Renal pelvis (tissue), 4 donors: ENCODE measurements around the gene MEFV. TPM values are rescaled to one million over a fixed set of nuclear protein-coding genes. Genes with fewer than 3 reads are reported as not detected.

Experiments
- DNase-seq: peaks from one replicate; pipeline ENCODE4 v3.0.0-alpha.2; 2013
- polyA plus RNA-seq, 3 donors: library from polyadenylated mRNA; unstranded; fragments of 120-200 nt; gene quantifications; one replicate each; pipeline ENCODE4 v1.2.1, GENCODE V29; 2013; ENCODE audit not compliant: insufficient read length in 3 of 3

Gene MEFV
- polyA plus RNA-seq, 3 donors, result 0.20 to 0.38 (median 0.33) TPM

DNA sequence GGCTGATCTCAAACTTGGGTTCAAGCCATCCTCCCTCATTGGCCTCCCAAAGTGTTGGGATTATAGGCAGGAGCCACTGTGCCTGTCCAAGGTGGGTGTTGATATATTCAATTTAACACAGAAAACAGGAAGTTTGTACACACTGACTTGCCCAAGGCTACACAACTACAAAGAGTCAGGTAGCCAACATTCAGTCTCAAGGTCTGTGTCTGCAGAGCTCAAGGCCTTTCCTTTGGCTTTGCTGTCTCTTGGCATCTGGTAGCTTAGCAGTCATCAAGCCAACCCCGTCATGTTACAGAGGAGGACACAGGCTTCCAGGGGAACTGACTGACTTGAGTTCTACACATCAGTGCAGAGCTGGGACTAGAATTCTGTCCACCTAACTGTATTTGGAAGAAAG lies 11.9 kb upstream of the MEFV start:
- no peak for DNase-seq

GRCh38 chr16:3266873-3267537 lies 10.6 kb upstream of the MEFV start:
- no peak for DNase-seq

DNA sequence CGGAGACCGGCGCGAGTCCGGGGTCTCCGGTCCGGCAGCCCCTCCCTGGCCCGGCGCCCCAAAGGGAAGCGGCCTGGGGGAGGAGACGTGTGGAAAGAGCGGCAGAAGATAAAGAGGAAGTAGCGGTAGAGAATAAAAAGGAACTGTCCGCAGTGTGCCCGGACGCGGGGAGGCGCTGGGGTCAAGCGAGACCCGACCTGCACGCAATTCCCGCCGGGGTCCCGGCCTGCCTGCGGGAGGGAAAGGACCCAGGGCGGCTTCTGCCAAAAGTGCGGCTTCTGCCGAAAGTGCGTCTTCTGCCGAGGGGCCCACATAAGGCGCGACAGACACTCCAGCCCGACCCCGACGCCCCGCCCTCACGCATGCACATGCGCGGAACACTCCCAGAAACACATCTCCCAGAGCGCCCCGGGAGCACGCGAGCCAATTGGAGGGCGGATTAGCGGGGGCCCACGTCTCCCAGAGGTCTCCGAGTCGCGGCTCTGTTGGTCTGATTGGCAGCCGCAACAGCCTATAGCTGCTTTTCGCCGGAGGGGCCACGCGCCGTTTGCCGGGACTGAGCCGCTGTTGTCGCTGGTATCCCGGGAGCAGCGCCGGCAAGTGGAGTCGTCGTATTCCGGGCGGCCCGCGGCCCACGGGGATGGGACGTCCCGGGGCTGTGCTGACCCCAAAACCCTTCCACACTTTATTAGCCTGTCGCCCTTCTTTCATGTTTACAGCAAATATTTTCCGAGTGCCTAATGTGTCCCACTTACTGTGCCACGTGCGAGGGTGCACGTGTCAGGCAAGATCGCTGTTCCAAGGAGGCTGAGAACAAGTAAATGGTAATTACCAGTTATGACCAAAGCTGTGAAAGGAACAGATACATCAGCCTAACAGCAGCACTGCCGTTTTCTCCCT lies 8.0 kb upstream of the MEFV start:
- peak; percentile 98 for DNase-seq

DNA sequence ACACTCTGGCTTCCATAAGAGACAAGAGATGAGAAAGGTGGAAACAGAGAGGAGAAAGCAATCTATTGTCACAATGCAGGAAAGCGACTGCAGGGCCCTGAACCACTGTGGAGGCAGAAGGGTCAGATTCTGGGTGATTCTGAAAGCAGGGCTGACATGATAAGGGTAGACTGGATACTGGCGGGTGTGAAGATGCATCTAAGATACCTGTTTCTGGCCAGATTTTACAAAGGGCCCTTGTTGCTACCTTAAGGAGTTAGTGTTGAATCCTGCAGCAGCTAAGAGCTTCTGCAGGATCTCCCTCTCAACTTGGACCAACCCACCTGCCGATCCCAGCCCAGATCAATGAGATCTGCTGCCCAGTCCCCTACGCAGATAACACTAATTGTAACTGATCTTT lies 6.1 kb upstream of the MEFV start:
- no peak for DNase-seq

DNA sequence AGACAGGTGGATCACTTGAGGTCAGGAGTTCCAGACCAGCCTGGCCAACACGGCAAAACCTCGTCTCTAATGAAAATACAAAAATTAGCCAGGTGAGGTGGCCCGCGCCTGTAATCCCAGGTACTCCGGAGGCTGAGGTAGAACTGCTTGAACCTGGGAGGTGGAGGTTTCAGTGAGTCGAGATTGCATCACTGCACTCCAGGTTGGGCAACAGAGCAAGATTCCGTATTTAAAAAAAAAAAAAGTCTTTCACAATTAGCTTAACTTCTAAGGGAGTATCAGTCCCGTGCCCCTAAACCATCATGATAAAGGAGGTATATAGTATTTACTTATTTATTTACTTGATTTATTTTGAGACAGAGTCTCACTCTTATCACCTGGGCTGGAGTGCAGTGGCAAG lies 3.4 kb upstream of the MEFV start:
- no peak for DNase-seq

- DNase-seq, result no peak
These were observed 533 bp upstream of the MEFV start for GRCh38 chr16:3256866-3257465.

DNA sequence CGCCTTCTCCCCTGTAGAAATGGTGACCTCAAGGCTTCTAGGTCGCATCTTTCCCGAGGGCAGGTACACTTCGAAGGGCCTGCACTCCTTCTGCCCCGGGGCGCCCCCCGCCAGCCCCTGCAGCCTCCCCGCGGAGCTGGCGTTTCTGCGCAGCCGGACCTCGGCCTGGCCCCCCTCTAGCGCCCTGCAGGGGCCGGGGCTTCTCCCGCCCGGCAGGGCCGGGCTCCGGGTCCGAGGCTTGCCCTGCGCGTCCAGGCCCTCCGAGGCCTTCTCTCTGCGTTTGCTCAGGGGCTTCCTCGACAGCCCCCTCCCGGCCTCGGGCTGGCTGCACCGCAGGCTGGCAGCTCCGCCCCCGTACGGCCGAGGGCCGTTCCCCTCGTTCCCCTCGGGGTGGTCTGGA lies 2.1 kb downstream of the MEFV start:
- DNase-seq, result no peak

GRCh38 chr16:3252967-3253366 lies 3.5 kb downstream of the MEFV start:
- DNase-seq, result no peak

GRCh38 chr16:3249451-3249850 lies 7.0 kb downstream of the MEFV start:
- no peak for DNase-seq

GRCh38 chr16:3249020-3249419 lies 7.4 kb downstream of the MEFV start:
- no peak for DNase-seq

DNA sequence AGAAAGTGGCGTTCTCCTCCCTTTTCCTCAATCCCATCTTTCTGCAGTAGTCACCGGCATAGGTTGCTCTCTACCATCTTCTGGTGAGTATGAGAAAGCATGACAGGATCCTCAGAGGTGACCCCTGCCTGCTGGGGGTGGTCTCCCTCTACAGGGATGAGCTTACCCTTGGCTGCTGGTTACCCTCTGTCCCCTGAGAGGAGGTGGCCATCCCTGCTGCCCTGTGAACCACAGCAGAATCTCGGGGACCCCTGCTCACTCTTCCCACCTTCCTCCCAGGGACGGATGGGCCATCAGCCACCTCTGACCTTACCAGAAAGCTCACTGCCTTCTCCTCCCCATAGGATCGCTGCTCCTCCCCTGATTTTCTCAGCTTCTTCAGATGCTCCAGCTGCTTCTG lies 7.8 kb downstream of the MEFV start:
- DNase-seq, result no peak

- DNase-seq, result no peak
These were observed 9.6 kb downstream of the MEFV start for GRCh38 chr16:3246876-3247275.

GRCh38 chr16:3246002-3246401 lies 10.4 kb downstream of the MEFV start:
- no peak for DNase-seq

- no peak for DNase-seq
These were observed 12.6 kb downstream of the MEFV start for GRCh38 chr16:3243882-3244281.

- no peak for DNase-seq
These were observed 13.7 kb downstream of the MEFV start for GRCh38 chr16:3242709-3243108.

GRCh38 chr16:3241761-3242160 lies 14.7 kb downstream of the MEFV start:
- no peak for DNase-seq

- no peak for DNase-seq
These were observed 20.4 kb downstream of the MEFV start for GRCh38 chr16:3235856-3236669.

DNA sequence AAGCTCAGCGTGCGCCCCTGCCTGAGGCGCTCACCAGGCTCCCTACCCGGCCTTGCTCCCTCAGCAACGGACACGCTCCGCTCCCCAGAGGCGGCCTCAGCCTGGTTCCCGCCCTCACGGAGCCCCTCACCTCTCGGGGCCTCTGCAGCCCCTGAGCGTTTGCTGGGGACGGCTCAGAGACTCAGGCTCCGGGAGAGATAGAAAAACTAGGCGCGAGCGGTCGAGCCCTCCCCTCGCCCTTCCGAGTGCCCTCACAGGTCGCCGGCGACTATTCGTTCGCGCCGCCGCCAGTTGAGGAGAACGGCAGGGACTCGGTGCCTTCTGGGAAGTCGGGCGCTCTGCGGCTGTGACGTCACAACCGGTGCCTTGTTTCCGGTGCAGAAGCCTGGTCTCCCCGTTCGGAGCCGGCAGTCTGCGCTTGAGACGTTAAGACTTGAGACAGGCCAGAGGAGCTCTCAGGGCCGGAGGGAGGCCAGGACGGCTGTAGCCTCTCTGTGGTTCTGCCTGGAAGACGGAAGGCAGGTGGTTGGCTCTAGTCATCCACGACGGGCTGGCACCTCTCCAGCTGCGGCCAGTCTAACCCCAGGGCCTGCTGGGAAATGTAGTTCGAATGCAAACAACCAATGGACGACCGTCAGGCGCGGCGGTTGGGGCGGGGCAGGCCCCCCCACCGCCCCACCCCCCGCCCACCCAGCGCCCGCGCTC lies 21.4 kb downstream of the MEFV start, which contains the start of gene ZNF200:
TSS of gene ZNF200 (minus strand) at position 302 of the 705 bp plus-strand sequence. CDS start 1,403 bp downstream, outside the sequence.
- peak; percentile 96 for DNase-seq

DNA sequence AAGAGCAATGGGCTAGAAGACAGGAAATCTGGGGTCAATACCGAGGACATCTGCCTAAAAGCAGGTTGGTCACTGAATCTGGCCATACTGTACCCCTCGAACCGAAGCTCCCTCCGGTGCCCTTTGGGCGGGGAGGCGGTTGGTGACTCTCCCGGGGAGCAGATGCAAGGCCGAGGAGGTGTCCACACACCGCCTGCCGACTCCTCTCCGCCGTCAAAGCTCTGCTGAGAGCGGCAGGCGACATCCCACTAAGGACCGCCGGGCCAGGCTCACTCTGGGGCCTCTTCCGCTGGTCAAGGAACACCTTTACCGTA lies 21.9 kb downstream of the MEFV start:
- no peak for DNase-seq

DNA sequence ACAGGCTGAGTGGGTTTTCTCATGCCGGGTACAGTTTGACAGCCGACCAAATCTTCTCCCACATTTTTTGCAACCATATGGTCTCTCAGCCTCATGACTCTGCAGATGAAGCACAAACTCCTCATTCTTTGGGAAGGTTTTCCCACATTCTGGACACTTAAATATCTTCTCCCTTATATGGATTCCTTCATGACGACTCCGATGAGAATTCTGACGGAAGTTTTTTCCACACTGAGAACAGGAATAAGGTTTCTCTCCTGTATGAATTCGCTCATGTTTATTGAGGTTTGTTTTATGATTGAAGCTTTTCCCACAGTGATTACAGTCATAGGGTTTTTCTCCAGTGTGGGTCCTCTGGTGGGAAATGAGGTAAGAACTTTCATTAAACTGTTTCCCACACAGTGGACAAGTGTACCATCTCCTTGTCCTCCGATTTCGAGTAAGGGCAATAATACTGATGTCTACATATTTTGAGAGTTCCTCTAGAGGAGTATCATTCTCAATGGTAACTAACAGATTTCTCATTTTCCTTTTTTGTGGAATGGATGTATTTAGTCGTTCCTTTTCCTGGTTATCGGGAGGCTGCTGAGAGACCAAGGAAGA lies 32.4 kb downstream of the MEFV start:
- DNase-seq, result no peak

DNA sequence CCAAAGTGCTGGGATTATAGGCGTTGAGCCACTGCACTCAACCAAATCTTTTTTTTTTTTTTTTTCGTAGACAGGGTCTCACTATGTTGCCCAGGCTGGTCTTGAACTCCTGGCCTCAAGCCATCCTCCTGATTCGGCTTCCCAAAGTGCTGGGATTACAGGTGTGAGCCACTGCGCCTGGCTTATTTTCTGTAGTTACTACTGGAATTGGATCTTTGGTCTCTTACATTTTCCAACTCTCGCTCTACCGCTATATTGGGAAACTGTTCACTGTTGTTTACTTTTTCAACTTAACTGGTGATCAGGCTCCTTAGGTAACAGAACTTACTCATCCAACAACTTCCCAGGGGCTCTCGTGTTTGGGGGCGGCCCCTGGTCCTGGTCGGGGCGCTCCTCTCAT lies 35.6 kb downstream of the MEFV start:
- DNase-seq, result no peak
